IMR-90 (cell line): ENCODE data around the gene ODAD2. TPM values are rescaled to one million over a fixed set of nuclear protein-coding genes. Genes with fewer than 3 reads are reported as not detected.

ENCODE experiments used
- ATAC-seq: fragments of 200-7000 bp; cut with Tn5 transposase; 2 replicates; pipeline ENCODE4 v1.9.1; 2020; ENCODE audit warnings: low read depth, mild to moderate bottlenecking, moderate library complexity
- BruUV-seq: library from RNA; stranded (reverse); fragments of 400-500 nt; replicated peaks from 2 replicates; lab custom pipeline; 2021; lab: Mats Ljungman, UMichigan
- CTCF ChIA-PET: fragments of 300-600 bp; formaldehyde crosslinking; extraction: SDS; loops from one replicate; lab custom pipeline; 2021; ENCODE audit warnings: antibody characterized with exemption; lab: Yijun Ruan, JAX
- POLR2A ChIA-PET: fragments of 300-600 bp; sonication (Branson Sonifier 250); formaldehyde crosslinking; loops from one replicate; lab custom pipeline; 2022; ENCODE audit warnings: antibody characterized with exemption; ENCODE audit not compliant: unreplicated experiment; lab: Charles Lee
- DNase-seq: peaks from one replicate; pipeline ENCODE4 v3.0.0; 2013
- H2AFZ ChIP-seq: replicated peaks from 2 replicates; pipeline ENCODE3; 2013; ENCODE audit warnings: low read length, mild to moderate bottlenecking; ENCODE audit not compliant: poor library complexity
- H2AK5ac ChIP-seq: 2 replicates; pipeline ENCODE4 v1.6.1; 2013; ENCODE audit warnings: low read depth, low read length, inconsistent platforms
- H2AK9ac ChIP-seq: replicated peaks from 2 replicates; pipeline ENCODE3; 2013; ENCODE audit warnings: mild to moderate bottlenecking, low read depth, low read length, moderate library complexity; ENCODE audit not compliant: poor library complexity
- H2BK120ac ChIP-seq: 2 replicates; pipeline ENCODE4 v1.6.1; 2013; ENCODE audit warnings: low read depth, low read length, inconsistent platforms
- H2BK15ac ChIP-seq: 3 replicates; pipeline ENCODE4 v1.6.1; 2013; ENCODE audit warnings: low read depth, low read length, inconsistent platforms
- H2BK20ac ChIP-seq: 2 replicates; pipeline ENCODE4 v1.6.1; 2013; ENCODE audit warnings: low read depth, mild to moderate bottlenecking, inconsistent platforms, low read length, moderate library complexity
- H2BK5ac ChIP-seq: 2 replicates; pipeline ENCODE4 v1.6.1; 2013; ENCODE audit warnings: mild to moderate bottlenecking, low read depth, low read length, inconsistent platforms; ENCODE audit not compliant: poor library complexity, severe bottlenecking
- H3K14ac ChIP-seq: replicated peaks from 2 replicates; pipeline ENCODE4 v1.6.1; 2013; ENCODE audit warnings: low read depth, low read length, inconsistent platforms
- H3K18ac ChIP-seq: 2 replicates; pipeline ENCODE4 v1.6.1; 2013; ENCODE audit warnings: low read depth, low read length, control low read depth
- H3K23ac ChIP-seq: 2 replicates; pipeline ENCODE4 v1.6.1; 2013; ENCODE audit warnings: low read depth, low read length, inconsistent platforms
- H3K27ac ChIP-seq: 2 replicates; pipeline ENCODE4 v1.5.1; 2013; ENCODE audit warnings: mild to moderate bottlenecking, control low read depth, low read length; ENCODE audit not compliant: insufficient read depth
- H3K27me3 ChIP-seq: 2 replicates; pipeline ENCODE4 v1.6.1; 2013; ENCODE audit warnings: low read length; ENCODE audit not compliant: control insufficient read depth, insufficient read depth
- H3K36me3 ChIP-seq: 2 replicates; pipeline ENCODE4 v1.6.1; 2013; ENCODE audit warnings: low read length, mixed read lengths; ENCODE audit not compliant: control insufficient read depth, insufficient read depth
- H3K4ac ChIP-seq: 2 replicates; pipeline ENCODE4 v1.6.1; 2013; ENCODE audit warnings: low read depth, low read length, inconsistent platforms
- H3K4me1 ChIP-seq: 2 replicates; pipeline ENCODE4 v1.6.1; 2013; ENCODE audit warnings: low read length, mixed read lengths; ENCODE audit not compliant: control insufficient read depth, insufficient read depth
- H3K4me2 ChIP-seq: 2 replicates; pipeline ENCODE4 v1.6.1; 2013; ENCODE audit warnings: low read depth, mild to moderate bottlenecking, control low read depth, low read length, moderate library complexity
- H3K4me3 ChIP-seq: 2 replicates; pipeline ENCODE4 v1.5.1; 2013; ENCODE audit warnings: low read depth, mild to moderate bottlenecking, control low read depth, low read length, moderate library complexity; ENCODE audit not compliant: insufficient read depth
- H3K56ac ChIP-seq: 2 replicates; pipeline ENCODE4 v1.6.1; 2013; ENCODE audit warnings: low read length, inconsistent platforms; ENCODE audit not compliant: insufficient read depth; ENCODE audit errors: extremely low read depth
- H3K79me1 ChIP-seq, 2 experiments: 2 replicates each; pipeline ENCODE4 v1.6.1; 2013; ENCODE audit warnings: low read length in 2 of 2, inconsistent platforms in 1 of 2, low read depth in 1 of 2
- H3K9ac ChIP-seq: 2 replicates; pipeline ENCODE4 v1.6.1; 2013; ENCODE audit warnings: low read depth, low read length, control low read depth
- H3K9me1 ChIP-seq: 2 replicates; pipeline ENCODE4 v1.6.1; 2013; ENCODE audit warnings: low read length, inconsistent platforms; ENCODE audit not compliant: insufficient read depth
- H3K9me3 ChIP-seq: 2 replicates; pipeline ENCODE4 v1.6.1; 2013; ENCODE audit warnings: low read length; ENCODE audit not compliant: control insufficient read depth, insufficient read depth
- H4K20me1 ChIP-seq: 2 replicates; pipeline ENCODE4 v1.6.1; 2013; ENCODE audit warnings: low read length, inconsistent platforms; ENCODE audit not compliant: insufficient read depth
- H4K5ac ChIP-seq: 2 replicates; pipeline ENCODE4 v1.6.1; 2013; ENCODE audit warnings: mild to moderate bottlenecking, low read depth, low read length, control low read depth
- H4K8ac ChIP-seq, 2 experiments: 2 replicates each; pipeline ENCODE4 v1.6.1; 2013; ENCODE audit warnings: low read depth in 2 of 2, low read length in 2 of 2, control low read depth in 1 of 2, inconsistent platforms in 1 of 2
- H4K91ac ChIP-seq: 2 replicates; pipeline ENCODE4 v1.6.1; 2013; ENCODE audit warnings: low read depth, low read length, inconsistent platforms; ENCODE audit not compliant: insufficient read depth
- FOS ChIP-seq: fragments of 150-350 bp; IDR thresholded peaks from 2 replicates; pipeline ENCODE4 v1.6.1; 2016; ENCODE audit warnings: low read depth, low read length
- MAZ ChIP-seq: IDR thresholded peaks from 2 replicates; pipeline ENCODE4 v1.6.1; 2012; ENCODE audit warnings: low read depth, mild to moderate bottlenecking, low read length, improper control_type of control experiment, moderate library complexity, borderline replicate concordance
- WGBS, 2 experiments: methylation state at CpG; one replicate each; pipeline versions ENCODE4 v1.1.5 to v1.1.7; 2013; ENCODE audit warnings: missing lambda C conversion rate in 2 of 2; ENCODE audit not compliant: insufficient read length in 1 of 2; ENCODE audit errors: extremely low coverage in 2 of 2; 5-methylcytosine and 5-hydroxymethylcytosine counted together
- dilution Hi-C: fragments of 300-500 bp; cut with HindIII; formaldehyde crosslinking; loops from one replicate; pipeline ENCODE4 v1.14.3; 2018; ENCODE audit warnings: low sequenced_read_pairs; ENCODE audit not compliant: unreplicated experiment
- in situ Hi-C: fragments of 300-500 bp; cut with MboI; formaldehyde crosslinking; loops from 3 replicates; pipeline ENCODE4 v1.14.3; 2019; ENCODE audit warnings: low sequenced_read_pairs, inconsistent platforms, mixed read lengths
- intact Hi-C: fragments of 100-400 bp; cut with micrococcal nuclease; formaldehyde crosslinking; loops from 2 replicates; pipeline ENCODE4 v1.10.0; 2022
- polyA plus RNA-seq, 3 experiments: library from polyadenylated mRNA; depleted of rRNA; stranded (reverse); fragments of >200 nt; gene quantifications; 2 replicates each; pipeline ENCODE4 v1.2.3, GENCODE V29; 2012; ENCODE audit warnings: low replicate concordance in 1 of 3
- total RNA-seq: library from RNA; depleted of rRNA; stranded (reverse); fragments of >200 nt; gene quantifications from 2 replicates; pipeline ENCODE4 v1.2.3, GENCODE V29; 2012

The ODAD2 gene
- total and polyA plus RNA-seq, 2 of the 4 experiments (the other 2 are of a cell fraction): 0.53 to 0.72 TPM

DNA sequence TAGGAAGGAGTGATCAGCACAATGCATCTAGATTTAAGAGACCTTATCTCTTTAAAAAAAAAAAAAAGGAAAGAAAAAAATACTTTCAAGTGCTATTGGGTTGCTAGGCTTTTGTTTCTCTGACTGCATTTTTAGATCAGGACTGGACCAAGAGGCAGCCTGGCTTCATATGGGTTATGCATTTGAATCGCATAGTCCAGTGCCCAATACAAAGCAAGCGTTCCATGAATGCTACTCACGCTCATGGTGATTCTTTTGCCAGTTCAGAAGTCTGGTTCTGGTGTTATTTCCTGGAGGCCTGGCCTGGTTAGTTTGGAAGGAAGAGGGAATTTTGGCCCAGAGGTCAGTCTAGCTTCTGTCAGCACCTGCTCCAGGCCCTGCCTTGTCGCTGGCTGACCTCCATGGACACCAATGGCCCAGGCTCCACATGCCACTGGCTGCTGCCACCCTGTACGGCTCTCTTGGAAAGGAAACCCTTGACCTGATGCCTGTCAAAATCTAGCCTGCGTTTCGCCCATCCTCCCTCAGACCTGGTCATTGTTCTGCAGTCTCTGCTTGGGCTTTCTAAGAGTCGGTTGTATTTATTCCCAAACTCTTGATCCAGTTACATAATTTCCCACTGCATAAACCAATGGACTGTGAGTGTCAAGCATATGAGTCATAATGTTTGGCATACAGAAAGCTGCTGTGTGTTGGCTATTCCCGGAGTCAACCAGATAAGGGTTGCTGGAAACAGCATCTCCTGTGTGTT, 178.9 kb downstream of the ODAD2 start:
- Histone ChIP-seq H4K20me1 (no peaks in the 10 kb centered on the region), H3K9me1 (no peaks in the 10 kb centered on the region), H4K5ac (no peak overlapping the region), H3K4me2 (no peak overlapping the region), H3K23ac (no peak overlapping the region), H3K56ac (no peak overlapping the region), H3K4me1 (peaks cover 2% of the 10 kb centered on the region), H2BK5ac (no peak overlapping the region), H2BK20ac (no peak overlapping the region), H3K79me1 (no peaks in the 10 kb centered on the region), H3K9ac (no peak overlapping the region), H3K27ac (no peak overlapping the region), H3K27me3 (no peaks in the 10 kb centered on the region), H4K91ac (no peak overlapping the region), H3K9me3 (peaks cover 2% of the 10 kb centered on the region; the same call in 1 of the 2 replicates), H2BK15ac (no peak overlapping the region), H2AK9ac (no peak overlapping the region), H3K4ac (no peak overlapping the region), H3K14ac (no peak overlapping the region), H4K8ac (no peak overlapping the region), H3K4me3 (no peak overlapping the region), H2AFZ (no peak overlapping the region), H2BK120ac (no peak overlapping the region), H3K18ac (no peak overlapping the region), H3K36me3 (no peaks in the 10 kb centered on the region), H2AK5ac (no peak overlapping the region)
- intact Hi-C loops: no loop called here
- in situ Hi-C loops: no loop called here
- TF ChIP-seq MAZ: no peak
- peak; percentile 15; the same call in 1 of the 2 replicates for TF ChIP-seq FOS
- ATAC-seq (peak; percentile 86), DNase-seq (peak; percentile 66)
- dilution Hi-C loops: no loop called here
- CTCF ChIA-PET: interaction anchor here (0.5 kb wide), 1 partner anchor 744 kb away, joined by 3 read pairs; no protein-coding TSS in a partner anchor
- POLR2A ChIA-PET: interaction anchor here (0.7 kb wide), 1 partner anchor 143 kb away, joined by 5 read pairs; no protein-coding TSS in a partner anchor
- 81% methylated on average over 5 of the region's 9 CpGs; no CpG with 5 or more reads in 1 of the 2 experiments for WGBS, 2 experiments
- BruUV-seq: no TSS peak
